RPMI7951 (cell line): ENCODE results near the gene UBL4A. TPM values are rescaled to one million over a fixed set of nuclear protein-coding genes. Genes with fewer than 3 reads are reported as not detected.

Source experiments
- DNase-seq: peaks from one replicate; pipeline ENCODE4 v3.0.0-alpha.2; 2012; ENCODE audit warnings: low read depth
- total RNA-seq: library from RNA; depleted of rRNA; stranded (reverse); fragments of >200 nt; shearing (Covaris generic); gene quantifications from 2 replicates; pipeline ENCODE4 v1.2.3, GENCODE V29; 2014; rRNA removed

UBL4A gene
- 46.0 and 50.1 TPM in 2 replicates for total RNA-seq

- peak; percentile 62 for DNase-seq
Observed at GRCh38 chrX:154486396-154487207, at the start of gene UBL4A. UBL4A (minus strand) TSS chrX:154486615; CDS start chrX:154486584, 31 bp downstream.

- DNase-seq, result no peak
Observed at GRCh38 chrX:154535892-154536291, 49.5 kb upstream of the UBL4A start.

DNA sequence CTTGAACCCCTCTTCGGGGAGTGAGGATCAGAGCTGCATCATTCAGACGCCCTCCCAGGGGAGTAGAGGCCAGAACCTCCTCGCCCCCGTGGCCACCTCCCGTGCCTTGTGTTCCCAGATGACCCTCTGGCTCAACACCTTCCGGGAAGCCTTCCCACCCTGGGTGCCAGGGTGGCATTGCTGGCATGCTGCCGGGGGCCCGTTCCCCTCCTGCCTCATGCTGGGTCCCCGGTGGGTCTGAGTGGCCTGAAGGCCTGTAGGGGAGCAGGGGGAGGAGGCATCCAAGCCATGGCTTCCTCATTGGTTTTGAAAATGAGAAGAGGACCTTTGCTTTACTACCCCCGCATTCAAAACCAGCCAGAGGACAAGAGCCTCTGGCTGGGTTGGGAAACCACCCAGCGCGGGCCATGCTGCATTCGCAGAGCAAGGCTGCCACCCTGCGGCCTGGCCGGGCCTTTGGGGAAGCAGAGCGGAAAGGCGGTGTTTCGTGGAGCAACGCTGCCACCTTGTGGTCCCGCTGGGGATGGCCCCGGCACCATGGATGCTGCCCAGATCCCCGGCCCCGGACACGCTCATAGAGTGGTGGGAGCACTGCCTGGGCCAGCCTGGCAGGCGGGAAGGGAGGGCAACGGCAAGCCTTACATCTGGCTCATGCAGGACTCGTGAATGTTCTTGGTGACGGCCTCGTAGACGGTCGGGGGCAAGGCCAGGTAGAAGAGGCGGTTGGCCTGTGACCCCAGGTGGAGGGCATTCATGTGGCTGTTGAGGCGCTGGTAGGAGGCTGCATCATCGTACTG is 48.3 kb upstream of the UBL4A start:
- peak; percentile 65 for DNase-seq

- DNase-seq, result no peak
Observed at GRCh38 chrX:154532690-154533089, 46.3 kb upstream of the UBL4A start.

DNA sequence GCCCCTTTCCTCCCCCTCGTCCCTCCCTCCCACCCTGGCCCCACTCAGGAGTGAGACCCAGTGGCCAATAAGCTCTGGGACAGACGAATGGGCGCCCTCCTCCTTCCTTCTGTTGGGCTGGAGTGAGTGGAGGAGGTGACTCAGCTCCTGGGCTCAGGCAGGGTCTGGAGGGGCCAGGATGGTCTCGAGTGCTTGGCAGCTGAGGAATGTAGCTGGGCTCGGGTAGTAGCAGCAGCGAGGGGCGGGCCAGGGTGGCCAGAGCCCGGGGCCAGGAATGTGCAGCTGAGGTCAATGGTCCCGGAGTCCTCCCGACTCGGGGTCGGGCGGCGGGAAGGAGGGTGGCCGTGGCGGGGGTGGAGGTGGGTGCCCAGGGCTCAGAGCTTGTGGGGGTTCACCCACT is 45.2 kb upstream of the UBL4A start:
- DNase-seq, result no peak

DNA sequence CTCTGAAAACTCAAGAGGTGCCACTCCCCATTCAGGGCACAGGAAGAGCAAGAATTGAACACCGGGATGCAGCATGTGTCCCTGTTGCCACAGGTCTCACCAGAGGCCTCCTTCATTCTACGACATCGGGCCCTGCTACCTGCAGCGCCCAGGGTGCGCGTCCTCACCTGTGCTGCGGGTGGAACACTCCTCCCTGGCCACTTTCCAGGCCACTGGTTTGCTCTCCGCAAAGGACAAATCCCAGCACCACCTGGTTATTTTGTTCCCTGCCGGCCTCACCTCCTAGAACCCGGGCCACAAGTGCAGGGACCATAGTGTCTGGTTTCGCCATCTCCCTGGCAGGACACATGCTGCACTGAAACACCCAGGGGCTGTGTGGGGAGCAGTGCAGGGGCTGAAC is 43.9 kb upstream of the UBL4A start:
- no peak for DNase-seq

GRCh38 chrX:154529206-154529612 is 42.8 kb upstream of the UBL4A start:
- no peak for DNase-seq

DNA sequence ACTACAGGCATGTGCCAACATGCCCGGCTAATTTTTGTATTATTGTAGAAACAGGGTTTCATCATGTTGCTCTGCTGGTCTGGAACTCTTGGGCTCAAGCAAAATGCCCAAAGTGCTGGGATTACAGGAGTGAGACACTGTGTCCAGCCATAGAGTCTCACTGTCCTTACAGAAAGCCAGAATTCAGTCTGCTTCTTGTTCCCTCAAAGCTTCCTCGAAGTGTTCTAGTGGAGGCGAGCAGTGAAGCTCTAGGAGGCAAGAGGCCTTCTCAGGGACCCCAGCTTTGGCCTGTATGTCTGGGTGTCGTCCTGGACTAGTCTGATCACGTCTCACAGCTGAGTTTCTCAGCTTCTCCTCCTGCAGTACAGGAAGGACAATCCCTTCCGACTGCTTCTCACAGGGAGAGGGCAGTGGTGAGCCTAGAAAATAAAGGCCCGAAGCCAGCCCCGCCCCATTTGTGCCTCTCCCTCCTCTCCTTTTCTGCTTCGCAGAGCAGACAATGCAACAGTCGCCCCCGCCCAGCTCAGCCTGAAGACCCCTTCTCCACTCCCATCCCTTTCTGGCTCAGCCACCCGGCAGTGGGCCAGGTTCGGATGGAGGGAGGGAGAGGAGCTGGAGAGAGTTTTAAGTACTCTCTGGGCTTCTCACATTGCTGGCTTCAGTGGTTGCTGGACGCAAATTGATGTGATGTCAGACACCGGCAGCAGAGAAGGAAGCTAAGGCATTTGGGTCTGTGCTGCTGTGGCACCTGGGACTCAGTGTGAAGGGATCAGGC is 40.7 kb upstream of the UBL4A start:
- peak; percentile 66 for DNase-seq

GRCh38 chrX:154525606-154526490 is 39.4 kb upstream of the UBL4A start:
- DNase-seq, result no peak

- no peak for DNase-seq
Observed at GRCh38 chrX:154519389-154519788, 33.0 kb upstream of the UBL4A start.

GRCh38 chrX:154517101-154517781 is 30.8 kb upstream of the UBL4A start:
- DNase-seq, result no peak

GRCh38 chrX:154516656-154517100 is 30.3 kb upstream of the UBL4A start:
- DNase-seq, result no peak

DNA sequence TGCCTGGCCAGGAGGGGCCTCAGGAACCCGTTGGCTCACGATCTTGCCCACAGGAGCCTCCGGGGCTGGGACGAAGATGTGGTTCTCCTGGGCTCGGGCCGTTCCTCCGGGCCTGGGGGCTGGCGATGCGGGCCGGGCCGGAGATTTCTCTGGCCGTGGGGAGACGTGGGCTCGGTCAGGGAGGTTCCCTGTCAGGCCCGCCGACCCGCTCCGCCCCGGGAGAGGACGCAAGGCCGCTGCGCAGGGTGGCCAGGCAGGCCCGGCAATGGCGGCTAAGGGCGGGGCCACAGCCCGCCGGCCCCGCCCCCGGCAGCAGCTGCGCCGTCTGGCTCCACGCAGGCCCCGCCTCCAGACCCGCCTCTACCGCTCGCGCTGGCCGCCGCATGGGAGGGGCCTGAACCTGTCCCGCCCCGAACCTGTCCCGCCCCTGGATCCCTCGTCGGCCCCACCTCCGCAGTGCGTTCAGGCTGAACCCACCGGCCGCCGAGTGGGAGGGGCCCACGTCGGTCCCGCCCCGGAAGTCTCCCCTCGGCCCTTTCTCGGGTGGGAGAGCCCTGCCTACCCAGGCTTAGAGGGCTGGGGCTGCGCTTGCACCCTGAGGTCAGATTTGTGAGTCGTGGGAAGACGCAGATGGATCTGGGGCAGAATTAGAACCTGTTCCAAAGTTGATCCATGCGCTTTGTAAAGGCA is 29.7 kb upstream of the UBL4A start, which contains the start of gene FAM3A:
Gene FAM3A, minus strand, starts transcription at position 267 of the 690 bp plus-strand sequence. CDS start 460 bp downstream, outside the sequence.
- DNase-seq, result peak; percentile 77

GRCh38 chrX:154515090-154515965 is 28.9 kb upstream of the UBL4A start:
- DNase-seq, result no peak

DNA sequence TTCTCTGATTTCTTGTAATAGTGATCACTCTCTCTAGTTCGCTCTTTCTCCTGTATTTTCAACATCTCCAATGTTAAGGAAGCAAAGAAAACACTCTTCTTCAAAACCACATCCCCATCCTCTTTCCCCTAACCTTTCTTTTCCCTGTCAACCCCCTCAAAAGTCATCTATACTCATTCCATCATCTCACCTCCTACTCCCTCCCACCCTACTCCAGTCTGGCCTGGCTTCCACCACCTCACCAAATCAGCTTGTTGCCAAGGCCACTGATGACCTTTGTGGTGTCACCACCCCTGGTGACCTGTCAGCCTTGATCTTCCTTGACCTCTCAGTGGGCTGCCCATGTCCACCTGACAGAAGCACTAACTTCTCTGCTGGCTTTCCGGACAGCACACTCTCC is 27.3 kb upstream of the UBL4A start:
- DNase-seq, result no peak

DNA sequence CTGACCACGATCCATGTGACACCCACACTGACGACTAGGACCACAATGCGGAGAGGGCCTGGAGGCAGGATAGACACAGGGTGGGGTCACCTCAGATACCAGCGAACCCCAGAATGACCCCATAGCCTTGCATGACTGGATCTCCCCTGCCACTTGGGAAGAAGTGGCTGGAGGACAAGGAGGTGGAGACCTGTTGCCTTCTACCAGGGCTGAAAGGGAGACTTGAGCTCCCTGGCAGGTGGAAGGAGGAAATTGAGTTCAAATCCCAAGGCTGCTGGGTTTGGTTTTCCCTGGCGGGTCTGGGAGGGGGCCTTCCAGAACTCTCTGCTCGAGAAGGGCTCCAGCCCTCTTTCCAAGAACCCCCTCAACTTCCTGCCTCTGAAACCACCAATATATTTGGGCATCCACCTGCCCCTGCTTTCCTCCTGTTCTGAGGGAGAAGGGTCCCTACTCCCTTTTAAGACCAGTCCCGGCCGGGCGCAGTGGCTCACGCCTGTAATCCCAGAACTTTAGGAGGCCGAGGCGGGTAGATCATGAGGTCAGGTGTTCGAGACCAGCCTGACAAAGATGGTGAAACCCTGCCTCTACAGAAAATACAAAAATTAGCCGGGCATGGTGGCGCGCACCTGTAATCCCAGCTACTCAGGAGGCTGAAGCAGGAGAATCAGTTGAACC is 26.6 kb upstream of the UBL4A start:
- DNase-seq, result no peak

DNA sequence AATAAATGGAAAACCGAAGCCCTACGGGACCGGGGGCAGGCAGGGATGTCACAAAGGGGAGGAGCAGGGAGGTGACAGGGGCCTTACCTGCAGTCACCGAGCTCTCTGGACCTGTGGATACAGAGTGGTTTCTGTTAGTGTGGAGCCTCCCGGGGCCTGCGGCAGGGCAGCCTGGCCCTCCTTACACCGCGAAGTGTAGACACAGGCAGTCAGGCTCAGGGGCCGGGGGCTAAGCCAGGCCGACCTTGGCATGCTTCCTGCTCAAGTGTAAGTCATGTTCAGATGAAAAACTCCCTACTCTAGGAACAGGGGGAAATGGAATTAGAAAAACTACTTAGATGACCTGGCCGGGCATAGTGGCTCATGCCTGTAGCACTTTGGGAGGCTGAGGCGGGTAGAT is 25.3 kb upstream of the UBL4A start:
- DNase-seq, result no peak

- no peak for DNase-seq
Observed at GRCh38 chrX:154509455-154509854, 23.0 kb upstream of the UBL4A start.
